Neural progenitor cell (in vitro differentiated cells): ENCODE results near the gene ALLC. TPM values are rescaled to one million over a fixed set of nuclear protein-coding genes. Genes with fewer than 3 reads are reported as not detected.

Experiments
- DNase-seq: peaks from one replicate; pipeline ENCODE4 v3.0.0-alpha.2; 2016; ENCODE audit warnings: low spot score
- H2AFZ ChIP-seq: fragments of 200-600 bp; sonication (generic); replicated peaks from 2 replicates; pipeline ENCODE4 v1.6.1; 2016; ENCODE audit warnings: antibody characterized with exemption
- H3F3A ChIP-seq: fragments of 200-600 bp; sonication (generic); 2 replicates; pipeline ENCODE4 v1.6.1; 2016; ENCODE audit warnings: antibody characterized with exemption, low read depth
- H3K27ac ChIP-seq: fragments of 200-600 bp; sonication (generic); 2 replicates; pipeline ENCODE4 v1.5.1; 2016; ENCODE audit warnings: mild to moderate bottlenecking
- H3K27me3 ChIP-seq: fragments of 200-600 bp; sonication (generic); 2 replicates; pipeline ENCODE4 v1.6.1; 2016; ENCODE audit warnings: mild to moderate bottlenecking, moderate library complexity
- H3K36me3 ChIP-seq: fragments of 200-600 bp; sonication (generic); 2 replicates; pipeline ENCODE4 v1.5.1; 2016
- H3K4me1 ChIP-seq: fragments of 200-600 bp; sonication (generic); 2 replicates; pipeline ENCODE4 v1.6.1; 2016; ENCODE audit warnings: mixed run types
- H3K4me2 ChIP-seq: fragments of 200-600 bp; sonication (generic); 2 replicates; pipeline ENCODE4 v1.6.1; 2016
- H3K4me3 ChIP-seq: fragments of 200-600 bp; sonication (generic); 2 replicates; pipeline ENCODE4 v1.5.1; 2016
- H3K79me2 ChIP-seq: fragments of 200-600 bp; sonication (generic); 2 replicates; pipeline ENCODE4 v1.6.1; 2016; ENCODE audit warnings: low read depth
- H3K9ac ChIP-seq: fragments of 200-600 bp; sonication (generic); 2 replicates; pipeline ENCODE4 v1.6.1; 2016
- H3K9me3 ChIP-seq: fragments of 200-600 bp; sonication (generic); 2 replicates; pipeline ENCODE4 v1.5.1; 2016; ENCODE audit warnings: low read depth
- H4K20me1 ChIP-seq: fragments of 200-600 bp; sonication (generic); 2 replicates; pipeline ENCODE4 v1.6.1; 2016; ENCODE audit warnings: low read depth
- H3K27ac Mint-ChIP-seq: 3 replicates; pipeline ENCODE4 v1.8.0; 2021; ENCODE audit warnings: mixed read lengths
- H3K27me3 Mint-ChIP-seq: 2 replicates; pipeline ENCODE4 v1.8.0; 2022; ENCODE audit warnings: low read depth, mild to moderate bottlenecking, inconsistent platforms, moderate library complexity, mixed read lengths; ENCODE audit not compliant: insufficient read depth
- H3K36me3 Mint-ChIP-seq: 3 replicates; pipeline ENCODE4 v1.8.0; 2021; ENCODE audit warnings: mixed read lengths
- H3K4me1 Mint-ChIP-seq: 3 replicates; pipeline ENCODE4 v1.8.0; 2021; ENCODE audit warnings: mixed read lengths
- H3K4me3 Mint-ChIP-seq: 3 replicates; pipeline ENCODE4 v1.8.0; 2021; ENCODE audit warnings: mild to moderate bottlenecking, moderate library complexity, mixed read lengths
- H3K9me3 Mint-ChIP-seq: 3 replicates; pipeline ENCODE4 v1.8.0; 2020; ENCODE audit warnings: mixed read lengths
- EZH2 ChIP-seq: fragments of 200-600 bp; sonication (generic); IDR thresholded peaks from 2 replicates; pipeline ENCODE4 v1.6.1; 2017; ENCODE audit warnings: antibody characterized with exemption, mild to moderate bottlenecking, moderate library complexity
- EZH2phosphoT487 ChIP-seq: fragments of 200-600 bp; sonication (generic); IDR thresholded peaks from 2 replicates; pipeline ENCODE4 v1.6.1; 2017; ENCODE audit warnings: antibody characterized with exemption
- total RNA-seq: library from RNA; depleted of rRNA; stranded (reverse); fragments of >200 nt; gene quantifications from 2 replicates; pipeline ENCODE4 v1.2.3, GENCODE V29; 2015; ENCODE audit warnings: low replicate concordance
- TF ChIP-seq, protein P1 (sequence below): fragments of 200-600 bp; sonication (generic); IDR thresholded peaks from 2 replicates; pipeline ENCODE4 v1.5.1; 2017; ENCODE audit warnings: antibody characterized with exemption, mild to moderate bottlenecking

The ALLC gene
- total RNA-seq, 1 donor from 2014 or later: not detected

DNA sequence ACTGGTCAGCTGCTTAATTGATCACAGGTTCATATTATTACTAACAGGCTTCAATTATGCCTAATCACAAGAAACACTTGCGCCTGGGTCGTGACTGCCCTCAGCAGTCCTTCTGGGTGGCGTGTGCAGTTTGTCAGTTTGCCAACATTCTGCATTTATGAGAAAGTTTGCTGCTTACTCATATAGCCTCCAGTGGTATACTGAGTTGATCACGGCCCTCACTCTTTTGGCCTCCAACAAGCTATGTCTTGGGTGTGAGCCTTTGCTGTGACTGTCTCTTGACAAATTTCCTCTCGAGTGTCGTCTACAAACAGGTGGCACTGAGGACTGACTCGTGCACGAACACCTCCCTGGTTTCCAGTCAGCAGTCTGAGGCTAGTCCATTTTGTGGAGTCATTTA, 72.6 kb downstream of the ALLC start:
- H3K4me3 Mint-ChIP-seq: no peak overlapping the region
- Histone ChIP-seq H3F3A (no peaks in the 10 kb centered on the region), H3K27ac (no peak overlapping the region), H3K36me3 (no peaks in the 10 kb centered on the region), H3K4me1 (peaks cover 9% of the 10 kb centered on the region), H2AFZ (no peak overlapping the region), H3K9ac (no peak overlapping the region), H3K4me2 (no peak overlapping the region), H3K4me3 (no peak overlapping the region), H3K79me2 (no peaks in the 10 kb centered on the region), H4K20me1 (no peaks in the 10 kb centered on the region), H3K27me3 (peaks cover 6% of the 10 kb centered on the region), H3K9me3 (no peaks in the 10 kb centered on the region)
- DNase-seq: no peak
- H3K27ac Mint-ChIP-seq: no peak overlapping the region
- peaks cover 6% of the 10 kb centered on the region for H3K27me3 Mint-ChIP-seq
- no peaks in the 10 kb centered on the region for H3K36me3 Mint-ChIP-seq
- peaks cover 28% of the 10 kb centered on the region for H3K4me1 Mint-ChIP-seq
- TF ChIP-seq, protein P1, sequence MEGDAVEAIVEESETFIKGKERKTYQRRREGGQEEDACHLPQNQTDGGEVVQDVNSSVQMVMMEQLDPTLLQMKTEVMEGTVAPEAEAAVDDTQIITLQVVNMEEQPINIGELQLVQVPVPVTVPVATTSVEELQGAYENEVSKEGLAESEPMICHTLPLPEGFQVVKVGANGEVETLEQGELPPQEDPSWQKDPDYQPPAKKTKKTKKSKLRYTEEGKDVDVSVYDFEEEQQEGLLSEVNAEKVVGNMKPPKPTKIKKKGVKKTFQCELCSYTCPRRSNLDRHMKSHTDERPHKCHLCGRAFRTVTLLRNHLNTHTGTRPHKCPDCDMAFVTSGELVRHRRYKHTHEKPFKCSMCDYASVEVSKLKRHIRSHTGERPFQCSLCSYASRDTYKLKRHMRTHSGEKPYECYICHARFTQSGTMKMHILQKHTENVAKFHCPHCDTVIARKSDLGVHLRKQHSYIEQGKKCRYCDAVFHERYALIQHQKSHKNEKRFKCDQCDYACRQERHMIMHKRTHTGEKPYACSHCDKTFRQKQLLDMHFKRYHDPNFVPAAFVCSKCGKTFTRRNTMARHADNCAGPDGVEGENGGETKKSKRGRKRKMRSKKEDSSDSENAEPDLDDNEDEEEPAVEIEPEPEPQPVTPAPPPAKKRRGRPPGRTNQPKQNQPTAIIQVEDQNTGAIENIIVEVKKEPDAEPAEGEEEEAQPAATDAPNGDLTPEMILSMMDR: no peak
- no peak for TF ChIP-seq EZH2phosphoT487
- no peak for TF ChIP-seq EZH2
- peaks cover 3% of the 10 kb centered on the region for H3K9me3 Mint-ChIP-seq

DNA sequence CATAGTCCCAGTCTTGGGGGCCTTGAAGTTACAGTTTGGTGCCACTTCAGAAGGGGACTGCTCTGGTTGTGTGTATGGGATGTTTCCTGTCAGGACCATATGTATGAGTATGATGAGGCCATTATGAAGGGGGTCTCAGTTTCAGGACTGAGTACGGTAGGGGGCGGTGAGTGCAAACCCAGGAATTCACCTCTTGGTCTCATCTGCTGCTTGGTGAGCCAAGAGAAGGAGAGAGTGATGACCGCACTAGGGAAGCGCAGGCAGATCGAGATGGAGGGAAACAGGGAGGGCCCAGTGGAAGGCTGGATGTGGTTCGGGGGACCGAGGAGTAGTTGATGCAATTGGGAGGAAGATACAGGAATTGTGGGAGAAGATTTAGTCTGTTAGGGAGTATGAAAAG, 73.8 kb downstream of the ALLC start:
- no peak overlapping the region for H3K4me3 ChIP-seq
- no peak overlapping the region for H2AFZ ChIP-seq
- H3K4me3 Mint-ChIP-seq: no peak overlapping the region
- H3K36me3 ChIP-seq: no peaks in the 10 kb centered on the region
- H3K4me1 Mint-ChIP-seq: peaks cover 27% of the 10 kb centered on the region
- H3K27me3 ChIP-seq: peaks cover 6% of the 10 kb centered on the region
- DNase-seq: no peak
- peaks cover 9% of the 10 kb centered on the region for H3K4me1 ChIP-seq
- peaks cover 4% of the 10 kb centered on the region for H3K27me3 Mint-ChIP-seq
- H3K79me2 ChIP-seq: no peaks in the 10 kb centered on the region
- no peak overlapping the region for H3K27ac ChIP-seq
- no peaks in the 10 kb centered on the region for H3K9me3 ChIP-seq
- H3K9ac ChIP-seq: no peak overlapping the region
- H3K4me2 ChIP-seq: no peak overlapping the region
- TF ChIP-seq EZH2 (no peak), EZH2phosphoT487 (no peak)
- TF ChIP-seq, protein P1: no peak
- peaks cover 3% of the 10 kb centered on the region for H3K9me3 Mint-ChIP-seq
- H3K27ac Mint-ChIP-seq: no peak overlapping the region
- H4K20me1 ChIP-seq: no peaks in the 10 kb centered on the region
- H3K36me3 Mint-ChIP-seq: no peaks in the 10 kb centered on the region
- H3F3A ChIP-seq: no peaks in the 10 kb centered on the region

- Histone ChIP-seq H3K4me1 (peaks cover 7% of the 10 kb centered on the region), H3K9ac (no peak overlapping the region), H3K4me3 (no peak overlapping the region), H3F3A (peaks cover 13% of the 10 kb centered on the region), H3K36me3 (no peaks in the 10 kb centered on the region), H3K4me2 (no peak overlapping the region), H3K27ac (no peak overlapping the region), H4K20me1 (no peaks in the 10 kb centered on the region), H2AFZ (no peak overlapping the region), H3K9me3 (no peaks in the 10 kb centered on the region), H3K27me3 (no peaks in the 10 kb centered on the region), H3K79me2 (no peaks in the 10 kb centered on the region)
- DNase-seq: no peak
- no peak overlapping the region for H3K27ac Mint-ChIP-seq
- TF ChIP-seq EZH2phosphoT487 (no peak), EZH2 (no peak)
- H3K27me3 Mint-ChIP-seq: peaks cover 4% of the 10 kb centered on the region
- H3K36me3 Mint-ChIP-seq: no peaks in the 10 kb centered on the region
- no peak overlapping the region for H3K4me3 Mint-ChIP-seq
- H3K9me3 Mint-ChIP-seq: peaks cover 2% of the 10 kb centered on the region
- H3K4me1 Mint-ChIP-seq: no peaks in the 10 kb centered on the region
Measured at GRCh38 chr2:3736112-3736511, 78.1 kb downstream of the ALLC start.

- H3K4me3 Mint-ChIP-seq: no peak overlapping the region
- H4K20me1 ChIP-seq: no peaks in the 10 kb centered on the region
- H3K9me3 Mint-ChIP-seq: peaks cover 2% of the 10 kb centered on the region
- no peaks in the 10 kb centered on the region for H3K36me3 Mint-ChIP-seq
- H3K4me1 ChIP-seq: peaks cover 7% of the 10 kb centered on the region
- H3K4me2 ChIP-seq: no peak overlapping the region
- H3K9ac ChIP-seq: no peak overlapping the region
- no peak overlapping the region for H2AFZ ChIP-seq
- H3K27ac ChIP-seq: no peak overlapping the region
- H3K27me3 ChIP-seq: no peaks in the 10 kb centered on the region
- H3K27me3 Mint-ChIP-seq: peaks cover 4% of the 10 kb centered on the region
- peaks cover 13% of the 10 kb centered on the region for H3F3A ChIP-seq
- H3K79me2 ChIP-seq: no peaks in the 10 kb centered on the region
- no peak overlapping the region for H3K4me3 ChIP-seq
- TF ChIP-seq EZH2phosphoT487: no peak
- no peak for TF ChIP-seq EZH2
- TF ChIP-seq, protein P1: no peak
- no peak overlapping the region for H3K27ac Mint-ChIP-seq
- no peaks in the 10 kb centered on the region for H3K9me3 ChIP-seq
- no peak for DNase-seq
- no peaks in the 10 kb centered on the region for H3K4me1 Mint-ChIP-seq
- H3K36me3 ChIP-seq: no peaks in the 10 kb centered on the region
Measured at GRCh38 chr2:3737128-3737527, 79.1 kb downstream of the ALLC start.
